Natural killer cell treated with Interleukin-12 subunit alpha and Interleukin-12 subunit beta and Interleukin-15 and Interleukin-18, amount 100 ng/mL, for 72 hours (primary cell): ENCODE measurements around the gene ZSWIM5. TPM values are rescaled to one million over a fixed set of nuclear protein-coding genes. Genes with fewer than 3 reads are reported as not detected.
A peak's percentile ranks its signal among the peaks of the same experiment; 100 is the strongest.

Experiments
- ATAC-seq, 2 donors: fragments of 150-1000 bp; cut with Tn5 transposase in 1 of 2; sonication (Bioruptor Pico), chemical (Tn5 transposase) in 1 of 2; 2 replicates each; pipeline ENCODE4 v1.10.0; 2021
- DNase-seq: peaks from one replicate; pipeline ENCODE4 v3.0.0; 2022; ENCODE audit warnings: low spot score
- H3K27ac Mint-ChIP-seq, 2 donors: 1 replicate in 1 of 2; 2 replicates in 1 of 2; pipeline ENCODE4 v1.8.0; 2022; ENCODE audit warnings: mixed read lengths in 2 of 2, mild to moderate bottlenecking in 1 of 2, moderate library complexity in 1 of 2
- H3K27me3 Mint-ChIP-seq, 2 donors: 1 replicate in 1 of 2; 2 replicates in 1 of 2; pipeline ENCODE4 v1.8.0; 2022; ENCODE audit warnings: mixed read lengths in 2 of 2
- H3K36me3 Mint-ChIP-seq: one replicate; pipeline ENCODE4 v1.8.0; 2022; ENCODE audit warnings: mixed read lengths
- H3K4me1 Mint-ChIP-seq, 2 donors: 1 replicate in 1 of 2; 2 replicates in 1 of 2; pipeline ENCODE4 v1.8.0; 2022; ENCODE audit warnings: low read depth in 2 of 2, mixed read lengths in 2 of 2, mild to moderate bottlenecking in 1 of 2
- H3K4me3 Mint-ChIP-seq: one replicate; pipeline ENCODE4 v1.8.0; 2022; ENCODE audit warnings: mixed read lengths
- H3K9me3 Mint-ChIP-seq: 2 replicates; pipeline ENCODE4 v1.8.0; 2022; ENCODE audit warnings: mixed read lengths
- total RNA-seq, 2 donors: library from RNA; stranded (reverse); gene quantifications; one replicate each; pipeline ENCODE4 v1.2.3, GENCODE V29; 2022

ZSWIM5 gene
- total RNA-seq, 2 donors from 2014 or later: 1.0 to 1.4 TPM

- Mint-ChIP-seq H3K4me1 (no peaks in the 10 kb centered on the region), H3K9me3 (no peaks in the 10 kb centered on the region), H3K4me3 (no peak overlapping the region)
Observed at GRCh38 chr1:45216861-45217260, 10.5 kb upstream of the ZSWIM5 start.

GRCh38 chr1:45216200-45216541 is 9.8 kb upstream of the ZSWIM5 start:
- H3K27ac Mint-ChIP-seq: no peak overlapping the region
- no peaks in the 10 kb centered on the region for H3K4me1 Mint-ChIP-seq
- DNase-seq (no peak), ATAC-seq (no peak)
- H3K36me3 Mint-ChIP-seq: no peaks in the 10 kb centered on the region
- H3K27me3 Mint-ChIP-seq: peaks cover 7 to 15% of the 10 kb centered on the region in 2 donors
- H3K9me3 Mint-ChIP-seq: no peaks in the 10 kb centered on the region
- no peak overlapping the region for H3K4me3 Mint-ChIP-seq

More at GRCh38 chr1:45216861-45217260, 10.5 kb upstream of the ZSWIM5 start:
- no peak overlapping the region for H3K27ac Mint-ChIP-seq
- ATAC-seq: no peak
- DNase-seq: no peak
- H3K36me3 Mint-ChIP-seq: no peaks in the 10 kb centered on the region
- H3K27me3 Mint-ChIP-seq: peaks cover 7 to 14% of the 10 kb centered on the region in 2 donors

- Mint-ChIP-seq H3K4me3 (no peak overlapping the region), H3K4me1 (no peaks in the 10 kb centered on the region), H3K36me3 (no peaks in the 10 kb centered on the region), H3K9me3 (no peaks in the 10 kb centered on the region), H3K27ac (no peak overlapping the region), H3K27me3 (peaks cover 7 to 18% of the 10 kb centered on the region in 2 donors)
- DNase-seq (no peak), ATAC-seq (no peak)
Observed at GRCh38 chr1:45215485-45216199, 9.2 kb upstream of the ZSWIM5 start.

- Mint-ChIP-seq H3K4me1 (no peaks in the 10 kb centered on the region), H3K36me3 (no peaks in the 10 kb centered on the region), H3K27me3 (peaks cover 7 to 22% of the 10 kb centered on the region in 2 donors), H3K9me3 (no peaks in the 10 kb centered on the region), H3K4me3 (no peak overlapping the region), H3K27ac (no peak overlapping the region)
- no peak for DNase-seq
- no peak for ATAC-seq
Observed at GRCh38 chr1:45213892-45214291, 7.5 kb upstream of the ZSWIM5 start.

GRCh38 chr1:45211076-45211475 is 4.7 kb upstream of the ZSWIM5 start:
- no peak for DNase-seq
- H3K27ac Mint-ChIP-seq: no peak overlapping the region
- peaks cover 13 to 18% of the 10 kb centered on the region in 2 donors for H3K27me3 Mint-ChIP-seq
- H3K9me3 Mint-ChIP-seq: no peaks in the 10 kb centered on the region
- H3K36me3 Mint-ChIP-seq: no peaks in the 10 kb centered on the region
- peaks cover 7 to 11% of the 10 kb centered on the region in 2 donors for H3K4me1 Mint-ChIP-seq
- H3K4me3 Mint-ChIP-seq: no peak overlapping the region
- no peak for ATAC-seq

- ATAC-seq: no peak
- peak overlapping the region; percentile 97 for H3K4me3 Mint-ChIP-seq
- no peak for DNase-seq
- peaks cover 6% of the 10 kb centered on the region for H3K36me3 Mint-ChIP-seq
- H3K9me3 Mint-ChIP-seq: no peaks in the 10 kb centered on the region
- peaks cover 15 to 16% of the 10 kb centered on the region in 2 donors for H3K27me3 Mint-ChIP-seq
- H3K27ac Mint-ChIP-seq: peak overlapping the region; percentile 62 to 64
- H3K4me1 Mint-ChIP-seq: peaks cover 12 to 18% of the 10 kb centered on the region in 2 donors
Observed at GRCh38 chr1:45206808-45207623, 611 bp upstream of the ZSWIM5 start.

GRCh38 chr1:45205011-45205909 is 1.1 kb downstream of the ZSWIM5 start:
- Mint-ChIP-seq H3K36me3 (peaks cover 6% of the 10 kb centered on the region), H3K4me1 (peaks cover 12 to 18% of the 10 kb centered on the region in 2 donors), H3K27me3 (peaks cover 12 to 13% of the 10 kb centered on the region in 2 donors), H3K4me3 (peak overlapping the region; percentile 97), H3K9me3 (no peaks in the 10 kb centered on the region), H3K27ac (peak overlapping the region; percentile 42 to 71)
- ATAC-seq: peak; percentile 39 to 62
- DNase-seq: no peak

GRCh38 chr1:45200906-45201500 is 5.4 kb downstream of the ZSWIM5 start:
- no peak overlapping the region for H3K4me3 Mint-ChIP-seq
- H3K9me3 Mint-ChIP-seq: peaks cover 3% of the 10 kb centered on the region
- H3K36me3 Mint-ChIP-seq: peaks cover 6% of the 10 kb centered on the region

GRCh38 chr1:45200435-45200834 is 6.0 kb downstream of the ZSWIM5 start:
- no peak for DNase-seq
- peaks cover 3% of the 10 kb centered on the region for H3K36me3 Mint-ChIP-seq
- peaks cover 4 to 5% of the 10 kb centered on the region in 2 donors for H3K4me1 Mint-ChIP-seq
- H3K9me3 Mint-ChIP-seq: peaks cover 3% of the 10 kb centered on the region
- peaks cover 6% of the 10 kb centered on the region in 2 donors for H3K27me3 Mint-ChIP-seq
- H3K4me3 Mint-ChIP-seq: no peak overlapping the region
- H3K27ac Mint-ChIP-seq: no peak overlapping the region
- ATAC-seq: no peak

More at GRCh38 chr1:45200906-45201500, 5.4 kb downstream of the ZSWIM5 start:
- ATAC-seq: no peak
- Mint-ChIP-seq H3K27ac (no peak overlapping the region), H3K27me3 (peaks cover 7% of the 10 kb centered on the region in 2 donors), H3K4me1 (peaks cover 5 to 7% of the 10 kb centered on the region in 2 donors)
- no peak for DNase-seq

- Mint-ChIP-seq H3K27me3 (no peaks in the 10 kb centered on the region), H3K4me3 (no peak overlapping the region), H3K27ac (no peak overlapping the region), H3K36me3 (no peaks in the 10 kb centered on the region), H3K9me3 (peaks cover 3% of the 10 kb centered on the region), H3K4me1 (no peaks in the 10 kb centered on the region)
- ATAC-seq (no peak), DNase-seq (no peak)
Observed at GRCh38 chr1:45198185-45198584, 8.2 kb downstream of the ZSWIM5 start.

- no peaks in the 10 kb centered on the region for H3K27me3 Mint-ChIP-seq
- H3K27ac Mint-ChIP-seq: no peak overlapping the region
- no peak overlapping the region for H3K4me3 Mint-ChIP-seq
- H3K36me3 Mint-ChIP-seq: no peaks in the 10 kb centered on the region
- DNase-seq: no peak
- no peaks in the 10 kb centered on the region for H3K4me1 Mint-ChIP-seq
- peaks cover 3% of the 10 kb centered on the region for H3K9me3 Mint-ChIP-seq
- ATAC-seq: no peak
Observed at GRCh38 chr1:45196863-45197262, 9.5 kb downstream of the ZSWIM5 start.

GRCh38 chr1:45191418-45191783 is 15.0 kb downstream of the ZSWIM5 start:
- no peaks in the 10 kb centered on the region for H3K9me3 Mint-ChIP-seq
- no peaks in the 10 kb centered on the region for H3K36me3 Mint-ChIP-seq
- DNase-seq (no peak), ATAC-seq (no peak)
- H3K4me3 Mint-ChIP-seq: no peak overlapping the region
- no peaks in the 10 kb centered on the region for H3K27me3 Mint-ChIP-seq
- no peak overlapping the region for H3K27ac Mint-ChIP-seq
- H3K4me1 Mint-ChIP-seq: no peaks in the 10 kb centered on the region

- no peaks in the 10 kb centered on the region for H3K27me3 Mint-ChIP-seq
- no peaks in the 10 kb centered on the region for H3K36me3 Mint-ChIP-seq
- H3K4me1 Mint-ChIP-seq: no peaks in the 10 kb centered on the region
- no peak for DNase-seq
- no peaks in the 10 kb centered on the region for H3K9me3 Mint-ChIP-seq
- no peak for ATAC-seq
- H3K4me3 Mint-ChIP-seq: no peak overlapping the region
- H3K27ac Mint-ChIP-seq: no peak overlapping the region
Observed at GRCh38 chr1:45187725-45188124, 18.7 kb downstream of the ZSWIM5 start.
